GM12873 (cell line): ENCODE results near the gene UBLCP1.

Source experiments
- CTCF ChIP-seq: IDR thresholded peaks from 2 replicates; pipeline ENCODE4 v1.5.1; 2012; ENCODE audit warnings: low read depth, mild to moderate bottlenecking, moderate library complexity, low read length, control low read depth; ENCODE audit not compliant: insufficient read depth; ENCODE audit errors: missing control alignments

UBLCP1 gene

GRCh38 chr5:159333545-159333925, 70.4 kb downstream of the UBLCP1 start:
- TF ChIP-seq CTCF, result no peak
